OCI-LY7 (cell line): ENCODE measurements around the gene DCST2. TPM values are rescaled to one million over a fixed set of nuclear protein-coding genes. Genes with fewer than 3 reads are reported as not detected.
A peak's percentile ranks its signal among the peaks of the same experiment; 100 is the strongest.

ENCODE experiments used
- Bru-seq: library from RNA; stranded (reverse); fragments of 400-500 nt; gene quantifications from one replicate; lab custom pipeline; 2021; lab: Mats Ljungman, UMichigan
- BruChase-seq, 2 experiments: library from RNA; stranded (reverse); fragments of 400-500 nt; gene quantifications; one replicate each; lab custom pipeline; 2021; lab: Mats Ljungman, UMichigan
- BruUV-seq: library from RNA; stranded (reverse); fragments of 400-500 nt; replicated peaks from 2 replicates; lab custom pipeline; 2021; lab: Mats Ljungman, UMichigan
- CTCF ChIA-PET: fragments of 300-600 bp; sonication (Branson Sonifier 250); formaldehyde crosslinking; loops from one replicate; lab custom pipeline; 2022; ENCODE audit warnings: antibody characterized with exemption; ENCODE audit not compliant: unreplicated experiment; lab: Charles Lee
- POLR2A ChIA-PET: fragments of 300-600 bp; sonication (Branson Sonifier 250); formaldehyde crosslinking; loops from one replicate; lab custom pipeline; 2022; ENCODE audit warnings: antibody characterized with exemption; lab: Charles Lee
- DNase-seq: peaks from one replicate; pipeline ENCODE4 v3.0.0-alpha.2; 2015; ENCODE audit warnings: low spot score
- H2AFZ ChIP-seq: fragments of 200-600 bp; sonication (generic), shearing (Covaris generic); 2 replicates; pipeline ENCODE4 v1.6.1; 2014; ENCODE audit warnings: mild to moderate bottlenecking, antibody characterized with exemption, low read length, moderate library complexity
- H3K27ac ChIP-seq: fragments of 200-600 bp; sonication (generic); 2 replicates; pipeline ENCODE4 v1.5.1; 2014; ENCODE audit warnings: mixed run types, low read depth, mild to moderate bottlenecking, moderate library complexity, low read length, inconsistent platforms; ENCODE audit not compliant: poor library complexity, severe bottlenecking
- H3K36me3 ChIP-seq: fragments of 200-600 bp; sonication (generic); 2 replicates; pipeline ENCODE4 v1.6.1; 2014; ENCODE audit warnings: mild to moderate bottlenecking, antibody characterized with exemption, low read length, moderate library complexity, mixed read lengths; ENCODE audit not compliant: insufficient read depth
- H3K4me1 ChIP-seq: fragments of 200-600 bp; sonication (generic); 2 replicates; pipeline ENCODE4 v1.5.1; 2014; ENCODE audit warnings: mild to moderate bottlenecking, low read length; ENCODE audit not compliant: insufficient read depth, poor library complexity, severe bottlenecking
- H3K4me2 ChIP-seq: fragments of 200-600 bp; sonication (generic); 2 replicates; pipeline ENCODE4 v1.6.1; 2014; ENCODE audit warnings: mild to moderate bottlenecking, low read length
- H3K4me3 ChIP-seq: fragments of 200-600 bp; sonication (generic); 2 replicates; pipeline ENCODE4 v1.5.1; 2014; ENCODE audit warnings: mild to moderate bottlenecking, low read depth, low read length; ENCODE audit not compliant: poor library complexity, severe bottlenecking
- H3K79me2 ChIP-seq: fragments of 200-600 bp; sonication (generic); 2 replicates; pipeline ENCODE4 v1.6.1; 2016; ENCODE audit warnings: low read depth, mild to moderate bottlenecking, low read length, moderate library complexity, mixed read lengths; ENCODE audit not compliant: insufficient read depth
- H3K9me2 ChIP-seq: fragments of 200-600 bp; sonication (generic); 2 replicates; pipeline ENCODE4 v1.6.1; 2016; ENCODE audit warnings: mild to moderate bottlenecking, low read length, mixed read lengths; ENCODE audit not compliant: insufficient read depth
- H3K9me3 ChIP-seq: fragments of 200-600 bp; sonication (generic); 2 replicates; pipeline ENCODE4 v1.6.1; 2014; ENCODE audit warnings: mild to moderate bottlenecking, mixed run types, low read length, mixed read lengths
- H4K20me1 ChIP-seq: fragments of 200-600 bp; sonication (generic); 2 replicates; pipeline ENCODE4 v1.6.1; 2014; ENCODE audit warnings: mild to moderate bottlenecking, antibody characterized with exemption, low read length, moderate library complexity, mixed read lengths; ENCODE audit not compliant: insufficient read depth
- EZH2phosphoT487 ChIP-seq: fragments of 200-600 bp; sonication (generic); IDR thresholded peaks from 2 replicates; pipeline ENCODE4 v1.6.1; 2018; ENCODE audit warnings: low read depth, borderline replicate concordance, mild to moderate bottlenecking, mixed run types, antibody characterized with exemption, low read length, moderate library complexity, mixed read lengths
- intact Hi-C: fragments of 100-400 bp; cut with micrococcal nuclease; formaldehyde crosslinking; loops from one replicate; pipeline ENCODE4 v1.10.0; 2022; ENCODE audit not compliant: unreplicated experiment
- long read RNA-seq: library from polyadenylated mRNA; stranded (forward); transcript quantifications from one replicate; pipeline ENCODE4 v2.0.0, GENCODE V29; 2022
- total RNA-seq, 2 experiments: library from RNA; depleted of rRNA in 1 of 2; stranded (reverse); fragments of >200 nt in 1 of 2; shearing (Covaris generic) in 1 of 2; gene quantifications; 2 replicates each; pipeline ENCODE4 v1.2.3, GENCODE V29; 2014 to 2022
- TF ChIP-seq, protein P1 (sequence below): fragments of 200-600 bp; sonication (generic); conservative IDR thresholded peaks from 2 replicates; pipeline ENCODE4 v1.5.1; 2014; ENCODE audit warnings: mild to moderate bottlenecking, antibody characterized with exemption, low read length, moderate library complexity, mixed read lengths

Gene DCST2
- total RNA-seq (2014; rRNA removed; shearing (Covaris generic)) (0.85 and 1.7 TPM in 2 replicates), total RNA-seq (2022) (2.0 and 3.9 TPM in 2 replicates), Bru-seq, nascent RNA (percentile 25 among the genes with signal in this experiment), BruChase-seq, experiment 1, labeled RNA remaining after a 6-hour chase (percentile 30 among the genes with signal in this experiment), BruChase-seq, experiment 2, labeled RNA remaining after a 2-hour chase (percentile 22 among the genes with signal in this experiment)
- long read RNA-seq, partial matches to known transcripts = 0 of 14 reads
- long read RNA-seq, other reads (novel, unspliced or antisense) = 14 of 14 reads

DNA sequence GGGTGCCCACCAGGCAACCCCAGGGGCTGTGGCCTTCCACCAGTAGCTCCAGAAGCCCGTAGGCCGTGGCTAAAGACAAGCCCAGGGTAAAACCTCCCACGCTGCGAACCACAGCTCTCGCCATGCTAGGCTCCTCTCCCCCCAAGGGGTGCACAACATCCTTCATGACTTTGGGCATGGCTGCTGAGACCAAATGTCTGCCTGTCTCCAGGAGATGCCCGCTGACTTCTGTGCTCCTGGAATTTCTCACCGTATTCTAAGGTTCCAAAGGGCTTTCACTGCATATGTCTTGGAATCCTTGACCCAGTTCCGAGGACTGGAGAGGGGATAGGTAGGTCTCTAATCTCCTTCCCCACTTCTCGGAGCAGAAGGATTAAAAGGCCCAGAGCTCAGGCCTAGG lies at the start of gene DCST2, which contains the start of gene DCST1:
Gene DCST2, minus strand, starts transcription at position 258 of the 400 bp plus-strand sequence. Its CDS starts 80 bp downstream, at position 178.
Gene DCST1, plus strand, starts transcription at position 301 of the 400 bp plus-strand sequence. CDS start 213 bp downstream, outside the sequence.
- BruUV-seq = no TSS peak
- CTCF ChIA-PET = no interaction called here

DNA sequence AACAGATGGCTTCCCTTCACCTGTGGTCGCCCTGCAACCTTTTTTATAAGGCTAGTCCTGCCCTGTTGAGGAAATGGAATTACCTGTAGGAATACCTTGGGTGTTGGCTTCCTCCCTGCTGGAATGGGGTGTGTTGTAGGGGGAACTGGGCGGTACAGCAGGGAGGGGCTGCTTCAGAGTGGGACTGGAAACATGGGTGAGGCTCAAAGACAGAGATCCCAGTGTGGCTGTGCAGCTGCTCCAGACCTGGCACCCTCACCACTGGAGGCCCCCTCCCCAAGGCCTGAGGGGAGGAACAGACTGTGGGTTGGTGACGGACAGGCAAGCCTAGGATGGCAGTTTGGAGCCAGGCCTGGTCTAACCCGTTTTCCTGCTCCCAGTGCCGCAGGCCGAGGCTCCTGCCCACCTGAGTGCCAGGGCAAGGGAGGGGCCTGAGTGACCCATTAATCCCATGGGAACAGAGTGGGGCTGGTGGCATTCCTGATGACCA lies 49.5 kb upstream of the DCST2 start:
- H3K4me2 ChIP-seq = no peak overlapping the region
- BruUV-seq = no TSS peak

More for the DNA sequence above, at the start of gene DCST2, which contains the start of gene DCST1:
- no peak for TF ChIP-seq EZH2phosphoT487
- TF ChIP-seq, protein P1, sequence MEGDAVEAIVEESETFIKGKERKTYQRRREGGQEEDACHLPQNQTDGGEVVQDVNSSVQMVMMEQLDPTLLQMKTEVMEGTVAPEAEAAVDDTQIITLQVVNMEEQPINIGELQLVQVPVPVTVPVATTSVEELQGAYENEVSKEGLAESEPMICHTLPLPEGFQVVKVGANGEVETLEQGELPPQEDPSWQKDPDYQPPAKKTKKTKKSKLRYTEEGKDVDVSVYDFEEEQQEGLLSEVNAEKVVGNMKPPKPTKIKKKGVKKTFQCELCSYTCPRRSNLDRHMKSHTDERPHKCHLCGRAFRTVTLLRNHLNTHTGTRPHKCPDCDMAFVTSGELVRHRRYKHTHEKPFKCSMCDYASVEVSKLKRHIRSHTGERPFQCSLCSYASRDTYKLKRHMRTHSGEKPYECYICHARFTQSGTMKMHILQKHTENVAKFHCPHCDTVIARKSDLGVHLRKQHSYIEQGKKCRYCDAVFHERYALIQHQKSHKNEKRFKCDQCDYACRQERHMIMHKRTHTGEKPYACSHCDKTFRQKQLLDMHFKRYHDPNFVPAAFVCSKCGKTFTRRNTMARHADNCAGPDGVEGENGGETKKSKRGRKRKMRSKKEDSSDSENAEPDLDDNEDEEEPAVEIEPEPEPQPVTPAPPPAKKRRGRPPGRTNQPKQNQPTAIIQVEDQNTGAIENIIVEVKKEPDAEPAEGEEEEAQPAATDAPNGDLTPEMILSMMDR = no peak
- POLR2A ChIA-PET = no interaction called here
- Histone ChIP-seq H3K36me3 (no peaks in the 10 kb centered on the region), H3K9me2 (no peaks in the 10 kb centered on the region), H2AFZ (no peak within 1 kb of the TSS), H3K4me3 (no peak within 1 kb of the TSS), H3K9me3 (no peaks in the 10 kb centered on the region), H4K20me1 (no peaks in the 10 kb centered on the region), H3K27ac (no peak within 1 kb of the TSS), H3K79me2 (no peaks in the 10 kb centered on the region), H3K4me1 (no peaks in the 10 kb centered on the region), H3K4me2 (no peak within 1 kb of the TSS)
- DNase-seq = no peak
- intact Hi-C loops = no loop called here

More for the DNA sequence above, 49.5 kb upstream of the DCST2 start:
- no peak overlapping the region for H3K4me3 ChIP-seq
- TF ChIP-seq, protein P1 = no peak
- TF ChIP-seq EZH2phosphoT487 = no peak
- no peak overlapping the region for H3K27ac ChIP-seq
- POLR2A ChIA-PET = no interaction called here
- H3K4me1 ChIP-seq = peaks cover 63% of the 10 kb centered on the region
- H3K79me2 ChIP-seq = no peaks in the 10 kb centered on the region
- DNase-seq = no peak
- no peaks in the 10 kb centered on the region for H3K9me3 ChIP-seq
- no peaks in the 10 kb centered on the region for H4K20me1 ChIP-seq
- H3K36me3 ChIP-seq = no peaks in the 10 kb centered on the region
- no peak overlapping the region for H2AFZ ChIP-seq
- intact Hi-C loops = loop anchor here (1.0 kb wide), 1 partner anchor 524 kb away; no protein-coding TSS in a partner anchor
- CTCF ChIA-PET = no interaction called here
- H3K9me2 ChIP-seq = no peaks in the 10 kb centered on the region
